ENCODE results near the gene CD247. TPM values are rescaled to one million over a fixed set of nuclear protein-coding genes. Genes with fewer than 3 reads are reported as not detected.
A peak's percentile ranks its signal among the peaks of the same experiment; 100 is the strongest.

Gene CD247
- total RNA-seq, 1 donor from 2014 or later: not detected

- Histone ChIP-seq H3K27me3 (ENCODE audit: control insufficient read depth, insufficient read depth, low read length) (peaks cover 2% of the 10 kb centered on the region), H3K36me3 (ENCODE audit: control insufficient read depth, insufficient read depth, low read length) (no peaks in the 10 kb centered on the region), H3K4me3 (ENCODE audit: low read depth, low read length) (no peak overlapping the region)
- DNase-seq (ENCODE audit: low read depth): no peak
- no peak for TF ChIP-seq CTCF (IDR thresholded peaks at IDR 0.05; ENCODE audit: insufficient read depth, low read length, poor library complexity, severe bottlenecking)
Measured at GRCh38 chr1:167457936-167458584, 60.3 kb downstream of the CD247 start.

GRCh38 chr1:167456926-167457325 is 61.4 kb downstream of the CD247 start:
- no peak for DNase-seq (ENCODE audit: low read depth)
- TF ChIP-seq CTCF (IDR thresholded peaks at IDR 0.05; ENCODE audit: insufficient read depth, low read length, poor library complexity, severe bottlenecking): no peak

GRCh38 chr1:167456524-167456923 is 61.8 kb downstream of the CD247 start:
- TF ChIP-seq CTCF (IDR thresholded peaks at IDR 0.05; ENCODE audit: insufficient read depth, low read length, poor library complexity, severe bottlenecking): no peak
- Histone ChIP-seq H3K27me3 (ENCODE audit: control insufficient read depth, insufficient read depth, low read length) (peaks cover 2% of the 10 kb centered on the region), H3K4me3 (ENCODE audit: low read depth, low read length) (no peak overlapping the region), H3K36me3 (ENCODE audit: control insufficient read depth, insufficient read depth, low read length) (no peaks in the 10 kb centered on the region)
- DNase-seq (ENCODE audit: low read depth): no peak

More at GRCh38 chr1:167456926-167457325, 61.4 kb downstream of the CD247 start:
- peaks cover 2% of the 10 kb centered on the region for H3K27me3 ChIP-seq (ENCODE audit: control insufficient read depth, insufficient read depth, low read length)
- no peak overlapping the region for H3K4me3 ChIP-seq (ENCODE audit: low read depth, low read length)
- H3K36me3 ChIP-seq (ENCODE audit: control insufficient read depth, insufficient read depth, low read length): no peaks in the 10 kb centered on the region

GRCh38 chr1:167455786-167456446 is 62.4 kb downstream of the CD247 start:
- Histone ChIP-seq H3K4me3 (ENCODE audit: low read depth, low read length) (peak overlapping the region; percentile 72), H3K27me3 (ENCODE audit: control insufficient read depth, insufficient read depth, low read length) (peaks cover 2% of the 10 kb centered on the region), H3K36me3 (ENCODE audit: control insufficient read depth, insufficient read depth, low read length) (no peaks in the 10 kb centered on the region)
- DNase-seq (ENCODE audit: low read depth): no peak
- no peak for TF ChIP-seq CTCF (IDR thresholded peaks at IDR 0.05; ENCODE audit: insufficient read depth, low read length, poor library complexity, severe bottlenecking)

- no peak for DNase-seq (ENCODE audit: low read depth)
- TF ChIP-seq CTCF (IDR thresholded peaks at IDR 0.05; ENCODE audit: insufficient read depth, low read length, poor library complexity, severe bottlenecking): no peak
- H3K27me3 ChIP-seq (ENCODE audit: control insufficient read depth, insufficient read depth, low read length): peaks cover 2% of the 10 kb centered on the region
- peak overlapping the region; percentile 72 for H3K4me3 ChIP-seq (ENCODE audit: low read depth, low read length)
- H3K36me3 ChIP-seq (ENCODE audit: control insufficient read depth, insufficient read depth, low read length): no peaks in the 10 kb centered on the region
Measured at GRCh38 chr1:167454894-167455785, 63.2 kb downstream of the CD247 start.

All from kidney epithelial cell (primary cell).